ENCODE data around the gene CXCL3. TPM values are rescaled to one million over a fixed set of nuclear protein-coding genes. Genes with fewer than 3 reads are reported as not detected.

The CXCL3 gene
- total and polyA plus RNA-seq, 2 experiments from 2014 or later = 3.6 to 19.5 TPM

DNA sequence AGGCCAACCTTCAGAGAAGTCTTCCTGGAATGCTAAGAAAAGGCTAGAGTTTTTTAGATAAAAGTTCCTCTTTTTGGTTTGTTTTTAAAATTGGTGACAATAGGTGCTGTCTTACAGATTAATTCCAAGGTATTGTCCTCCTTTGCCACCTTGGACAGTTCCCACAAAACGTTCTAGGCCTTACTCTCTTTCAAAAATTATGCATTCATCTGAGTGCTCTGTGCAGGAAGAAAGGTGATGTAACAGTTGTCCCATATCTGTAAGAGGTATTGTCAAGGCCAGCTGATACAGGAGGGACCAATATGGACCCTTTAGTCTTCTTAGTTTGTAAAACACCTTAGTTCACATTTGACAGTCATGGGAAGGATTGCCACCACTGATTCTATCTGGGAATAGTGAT lies 24.2 kb downstream of the CXCL3 start:
- H3F3A ChIP-seq (replicated peaks; ENCODE audit: low read depth) = peaks cover 3% of the 10 kb centered on the region; the same call in 1 of the 2 replicates
- Mint-ChIP-seq H3K4me3 (no peak overlapping the region), H3K27me3 (ENCODE audit: insufficient read depth, low read depth, poor library complexity) (no peaks in the 10 kb centered on the region), H3K36me3 (ENCODE audit: low read depth) (peaks cover 7% of the 10 kb centered on the region), H3K27ac (no peak overlapping the region), H3K9me3 (0 out of 3 replicates have a peak, but pooled peaks cover 5% of the 10 kb centered on the region), H3K4me1 (peaks cover 25% of the 10 kb centered on the region; the same call in 2 of the 3 replicates)
- no peaks in the 10 kb centered on the region for H4K20me1 ChIP-seq (replicated peaks; ENCODE audit: insufficient read depth)
- H3K4me1 ChIP-seq (ENCODE audit: insufficient read depth) = peaks cover 21% of the 10 kb centered on the region
- no peak for ATAC-seq
- peaks cover 15% of the 10 kb centered on the region; the same call in 1 of the 2 replicates for H3K9me2 ChIP-seq (ENCODE audit: insufficient read depth)
- no peak overlapping the region for H3K4me3 ChIP-seq
- DNase-seq (ENCODE audit: low spot score) = no peak
- no peaks in the 10 kb centered on the region for H3K27me3 ChIP-seq (ENCODE audit: insufficient read depth)
- no peak overlapping the region for H2AFZ ChIP-seq
- H3K79me2 ChIP-seq (replicated peaks; ENCODE audit: insufficient read depth) = no peaks in the 10 kb centered on the region
- H3K36me3 ChIP-seq (ENCODE audit: insufficient read depth) = no peaks in the 10 kb centered on the region; the same call in 1 of the 2 replicates
- no peak overlapping the region for H3K4me2 ChIP-seq
- no peak for TF ChIP-seq ZNF331 (CRISPR knock-in tag; IDR thresholded peaks at IDR 0.05; ENCODE audit: low read depth)
- peak; percentile 67 for TF ChIP-seq REST (IDR thresholded peaks at IDR 0.05; ENCODE audit: unreplicated experiment)
- H3K27ac ChIP-seq (ENCODE audit: low read depth) = no peak overlapping the region

DNA sequence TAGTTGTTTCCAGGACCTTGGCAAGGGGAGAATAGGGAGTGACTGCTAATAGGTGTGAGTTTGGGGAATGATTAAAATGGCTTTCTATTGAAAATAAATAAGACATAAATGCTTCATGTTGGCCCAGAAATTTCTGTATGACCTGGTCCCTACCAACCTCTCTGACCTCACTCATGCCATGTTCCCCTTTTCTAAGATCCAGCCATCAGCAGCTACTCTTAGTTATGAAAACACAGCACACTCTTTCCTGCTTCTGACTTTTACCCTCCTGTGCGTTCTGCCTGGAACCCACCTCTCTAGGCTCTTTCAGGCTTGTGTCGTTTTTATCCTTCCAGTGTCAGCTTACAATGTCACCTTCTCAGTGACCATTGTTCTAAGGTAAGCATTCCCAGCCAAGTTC lies 25.2 kb downstream of the CXCL3 start:
- peaks cover 20% of the 10 kb centered on the region; the same call in 2 of the 3 replicates for H3K4me1 Mint-ChIP-seq
- no peak overlapping the region for H2AFZ ChIP-seq
- no peaks in the 10 kb centered on the region; the same call in 1 of the 2 replicates for H3F3A ChIP-seq (replicated peaks; ENCODE audit: low read depth)
- no peaks in the 10 kb centered on the region for H3K27me3 Mint-ChIP-seq (ENCODE audit: insufficient read depth, low read depth, poor library complexity)
- no peak overlapping the region for H3K4me3 ChIP-seq
- no peak for ATAC-seq
- H3K36me3 ChIP-seq (ENCODE audit: insufficient read depth) = no peaks in the 10 kb centered on the region; the same call in 1 of the 2 replicates
- H3K4me2 ChIP-seq = no peak overlapping the region
- 0 out of 3 replicates have a peak, but pooled peaks cover 5% of the 10 kb centered on the region for H3K9me3 Mint-ChIP-seq
- H3K27me3 ChIP-seq (ENCODE audit: insufficient read depth) = no peaks in the 10 kb centered on the region
- no peak overlapping the region for H3K27ac ChIP-seq (ENCODE audit: low read depth)
- H3K4me1 ChIP-seq (ENCODE audit: insufficient read depth) = peaks cover 19% of the 10 kb centered on the region
- peaks cover 15% of the 10 kb centered on the region; the same call in 1 of the 2 replicates for H3K9me2 ChIP-seq (ENCODE audit: insufficient read depth)
- no peaks in the 10 kb centered on the region for H3K79me2 ChIP-seq (replicated peaks; ENCODE audit: insufficient read depth)
- H3K27ac Mint-ChIP-seq = no peak overlapping the region
- H3K36me3 Mint-ChIP-seq (ENCODE audit: low read depth) = peaks cover 7% of the 10 kb centered on the region
- H4K20me1 ChIP-seq (replicated peaks; ENCODE audit: insufficient read depth) = no peaks in the 10 kb centered on the region
- H3K4me3 Mint-ChIP-seq = no peak overlapping the region
- DNase-seq (ENCODE audit: low spot score) = no peak
- no peak for TF ChIP-seq CREB1 (CRISPR knock-in tag; IDR thresholded peaks at IDR 0.05; ENCODE audit: low read depth)
- no peak for TF ChIP-seq REST (IDR thresholded peaks at IDR 0.05; ENCODE audit: unreplicated experiment)
- no peak for TF ChIP-seq STAT1 (IDR thresholded peaks at IDR 0.05; ENCODE audit: unreplicated experiment)
- no peak for TF ChIP-seq ZNF114 (CRISPR knock-in tag; IDR thresholded peaks at IDR 0.05)
- TF ChIP-seq, protein P1, sequence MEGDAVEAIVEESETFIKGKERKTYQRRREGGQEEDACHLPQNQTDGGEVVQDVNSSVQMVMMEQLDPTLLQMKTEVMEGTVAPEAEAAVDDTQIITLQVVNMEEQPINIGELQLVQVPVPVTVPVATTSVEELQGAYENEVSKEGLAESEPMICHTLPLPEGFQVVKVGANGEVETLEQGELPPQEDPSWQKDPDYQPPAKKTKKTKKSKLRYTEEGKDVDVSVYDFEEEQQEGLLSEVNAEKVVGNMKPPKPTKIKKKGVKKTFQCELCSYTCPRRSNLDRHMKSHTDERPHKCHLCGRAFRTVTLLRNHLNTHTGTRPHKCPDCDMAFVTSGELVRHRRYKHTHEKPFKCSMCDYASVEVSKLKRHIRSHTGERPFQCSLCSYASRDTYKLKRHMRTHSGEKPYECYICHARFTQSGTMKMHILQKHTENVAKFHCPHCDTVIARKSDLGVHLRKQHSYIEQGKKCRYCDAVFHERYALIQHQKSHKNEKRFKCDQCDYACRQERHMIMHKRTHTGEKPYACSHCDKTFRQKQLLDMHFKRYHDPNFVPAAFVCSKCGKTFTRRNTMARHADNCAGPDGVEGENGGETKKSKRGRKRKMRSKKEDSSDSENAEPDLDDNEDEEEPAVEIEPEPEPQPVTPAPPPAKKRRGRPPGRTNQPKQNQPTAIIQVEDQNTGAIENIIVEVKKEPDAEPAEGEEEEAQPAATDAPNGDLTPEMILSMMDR (conservative IDR thresholded peaks at IDR 0.05; ENCODE audit: low read depth in 2 of 2) = no peak
- no peak for TF ChIP-seq EZH2 (IDR thresholded peaks at IDR 0.05; ENCODE audit: low read depth, unreplicated experiment)
- TF ChIP-seq POLR2AphosphoS5 (IDR thresholded peaks at IDR 0.05; ENCODE audit: low read depth) = no peak

Data from GM23338 (cell line).